ENCODE results near the gene MICAL3. TPM values are rescaled to one million over a fixed set of nuclear protein-coding genes. Genes with fewer than 3 reads are reported as not detected.
A peak's percentile ranks its signal among the peaks of the same experiment; 100 is the strongest.

MICAL3 gene
- total and polyA plus RNA-seq, 9 of the 15 experiments (the other 6 are each of a cell fraction or from before 2014, with no cell fraction given), result 0.53 to 32.1 (median 12.3) TPM

- TF ChIP-seq ARID3B (CRISPR knock-in tag; IDR thresholded peaks at IDR 0.05; ENCODE audit: borderline replicate concordance) (no peak), CBX5 (IDR thresholded peaks at IDR 0.05; ENCODE audit: borderline replicate concordance, low read depth) (no peak), ASH1L (IDR thresholded peaks at IDR 0.05; ENCODE audit: borderline replicate concordance, low read depth, partially characterized antibody) (no peak), STAT5B (CRISPR knock-in tag; IDR thresholded peaks at IDR 0.05) (no peak), KAT8 (IDR thresholded peaks at IDR 0.05; ENCODE audit: low read depth) (no peak), STAT6 (CRISPR knock-in tag; IDR thresholded peaks at IDR 0.05) (no peak), RFX5 (IDR thresholded peaks at IDR 0.05; ENCODE audit: low read depth, low read length) (no peak), TEAD2 (tag; IDR thresholded peaks at IDR 0.05) (no peak), TRIM24 (IDR thresholded peaks at IDR 0.05) (no peak), KAT2B (IDR thresholded peaks at IDR 0.05; ENCODE audit: low read depth, low read length) (no peak), PURB (CRISPR knock-in tag; IDR thresholded peaks at IDR 0.05; ENCODE audit: low read depth) (no peak), ZKSCAN8 (CRISPR knock-in tag; IDR thresholded peaks at IDR 0.05) (no peak), ETS2 (tag; IDR thresholded peaks at IDR 0.05; ENCODE audit: borderline replicate concordance, poor library complexity, severe bottlenecking) (no peak), ID3 (CRISPR knock-in tag; IDR thresholded peaks at IDR 0.05) (no peak), ID3 (tag; IDR thresholded peaks at IDR 0.05) (0 out of 2 replicates have a peak, but pooled peaks have one; percentile 17), TCF3 (CRISPR knock-in tag; IDR thresholded peaks at IDR 0.05) (no peak), ATF1 (CRISPR knock-in tag; IDR thresholded peaks at IDR 0.05) (no peak), ATF1 (tag; IDR thresholded peaks at IDR 0.05) (no peak), NFE2L1 (tag; IDR thresholded peaks at IDR 0.05; ENCODE audit: borderline replicate concordance, low read depth) (no peak), FUS (optimal IDR thresholded peaks at IDR 0.05; ENCODE audit: low read depth, low read length) (no peak), TFAP4 (CRISPR knock-in tag; IDR thresholded peaks at IDR 0.05; ENCODE audit: borderline replicate concordance) (peak; percentile 49; the same call in 1 of the 2 replicates), CHD2 (IDR thresholded peaks at IDR 0.05; ENCODE audit: low read depth, low read length) (no peak), PML (IDR thresholded peaks at IDR 0.05; ENCODE audit: low read length) (no peak), ZNF431 (CRISPR knock-in tag; IDR thresholded peaks at IDR 0.05) (no peak)
Measured at GRCh38 chr22:17788528-17789378, 235.6 kb downstream of the MICAL3 start (continued).

Measured in K562 (cell line).